ENCODE data around the gene IDUA. TPM values are rescaled to one million over a fixed set of nuclear protein-coding genes. Genes with fewer than 3 reads are reported as not detected.

Gene IDUA
- total and polyA plus RNA-seq, 2 of the 4 experiments (the other 2 are of a cell fraction): 0.72 to 12.5 TPM

- H3K27me3 ChIP-seq (ENCODE audit: control insufficient read depth, insufficient read depth, low read length): no peaks in the 10 kb centered on the region
- no peak for TF ChIP-seq CHD1 (IDR thresholded peaks at IDR 0.05; ENCODE audit: low read depth, low read length)
- TF ChIP-seq CTCF (conservative IDR thresholded peaks at IDR 0.05; ENCODE audit: low read depth, low read length): no peak
- no peak for TF ChIP-seq RCOR1 (IDR thresholded peaks at IDR 0.05; ENCODE audit: insufficient replicate concordance, low read length)
- peaks cover 55% of the 10 kb centered on the region for H3K36me3 ChIP-seq (ENCODE audit: control insufficient read depth, insufficient read depth, low read length)
- H2AFZ ChIP-seq (replicated peaks; ENCODE audit: low read length, poor library complexity): no peak overlapping the region
- ATAC-seq (ENCODE audit: low read depth): no peak
- no peaks in the 10 kb centered on the region for H3K9me1 ChIP-seq (ENCODE audit: insufficient read depth, low read length)
- 93% methylated on average over 9 of the region's 26 CpGs; no CpG with 5 or more reads in 1 of the 2 experiments for WGBS, 2 experiments (ENCODE audit: extremely low coverage in 2 of 2, insufficient read length in 1 of 2)
- H3K4me1 ChIP-seq (ENCODE audit: control insufficient read depth, insufficient read depth, low read length): no peaks in the 10 kb centered on the region
- H4K20me1 ChIP-seq (ENCODE audit: insufficient read depth, low read length): peaks cover 3% of the 10 kb centered on the region
- POLR2A ChIA-PET (ENCODE audit: unreplicated experiment): no interaction called here
- no peak overlapping the region for H3K4me3 ChIP-seq (ENCODE audit: insufficient read depth, low read depth, low read length)
- H3K18ac ChIP-seq (ENCODE audit: low read depth, low read length): no peak overlapping the region
- no peak overlapping the region for H3K14ac ChIP-seq (replicated peaks; ENCODE audit: low read depth, low read length)
- 0 out of 4 replicates have a peak, but pooled peaks cover 0 to under 1% of the 10 kb centered on the region in 2 experiments for H3K79me1 ChIP-seq (ENCODE audit: low read depth in 1 of 2, low read length in 2 of 2)
- H3K9me3 ChIP-seq (ENCODE audit: control insufficient read depth, insufficient read depth, low read length): no peaks in the 10 kb centered on the region
- no peak overlapping the region for H2BK120ac ChIP-seq (ENCODE audit: low read depth, low read length)
- no peak overlapping the region for H2BK20ac ChIP-seq (ENCODE audit: low read depth, low read length)
- no peak overlapping the region for H3K4me2 ChIP-seq (ENCODE audit: low read depth, low read length)
- BruUV-seq (replicated peaks): no TSS peak
- H2AK9ac ChIP-seq (replicated peaks; ENCODE audit: low read depth, low read length, poor library complexity): no peak overlapping the region
- H3K23ac ChIP-seq (ENCODE audit: low read depth, low read length): no peak overlapping the region
- no peak for DNase-seq
- no peak overlapping the region for H3K27ac ChIP-seq (ENCODE audit: insufficient read depth, low read length)
- no peak overlapping the region for H3K56ac ChIP-seq (ENCODE audit: extremely low read depth, insufficient read depth, low read length)
- H2AK5ac ChIP-seq (ENCODE audit: low read depth, low read length): no peak overlapping the region
- intact Hi-C loops (cut with micrococcal nuclease): no loop called here
- no peak overlapping the region for H4K5ac ChIP-seq (ENCODE audit: low read depth, low read length)
- no peak overlapping the region for H2BK5ac ChIP-seq (ENCODE audit: low read depth, low read length, poor library complexity, severe bottlenecking)
- no peak overlapping the region for H4K91ac ChIP-seq (ENCODE audit: insufficient read depth, low read depth, low read length)
- in situ Hi-C loops (cut with MboI; ENCODE audit: low sequenced_read_pairs): no loop called here
- CTCF ChIA-PET: no interaction called here
- dilution Hi-C loops (cut with HindIII; ENCODE audit: low sequenced_read_pairs, unreplicated experiment): no loop called here
- no peak overlapping the region for H2BK15ac ChIP-seq (ENCODE audit: low read depth, low read length)
- no peak overlapping the region for H3K4ac ChIP-seq (ENCODE audit: low read depth, low read length)
- no peak overlapping the region for H4K8ac ChIP-seq (ENCODE audit: low read depth in 2 of 2, low read length in 2 of 2)
- no peak overlapping the region for H3K9ac ChIP-seq (ENCODE audit: low read depth, low read length)
Observed at GRCh38 chr4:965048-965765, 21.6 kb upstream of the IDUA start.
